ENCODE data around the gene SLC25A44.

DNA sequence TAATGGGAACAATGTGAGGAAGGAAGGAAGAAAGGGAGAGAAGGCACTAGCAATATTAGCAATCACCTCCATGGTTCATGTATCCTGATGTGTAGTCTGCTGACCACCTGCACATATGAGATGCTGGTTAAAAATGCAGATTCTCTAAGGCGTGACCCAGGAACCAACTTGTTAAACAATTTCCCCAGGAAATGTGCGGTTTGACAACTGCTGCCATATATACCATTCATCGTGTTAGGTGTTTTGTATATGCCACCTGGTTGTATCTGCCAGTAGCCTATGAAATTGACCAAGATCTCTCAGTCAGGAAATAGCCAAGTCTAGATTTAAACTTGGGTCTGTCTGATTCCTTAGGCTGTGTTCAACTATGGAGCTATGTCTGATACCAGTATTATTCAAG is 36.4 kb upstream of the SLC25A44 start:
- TF ChIP-seq, protein P1, sequence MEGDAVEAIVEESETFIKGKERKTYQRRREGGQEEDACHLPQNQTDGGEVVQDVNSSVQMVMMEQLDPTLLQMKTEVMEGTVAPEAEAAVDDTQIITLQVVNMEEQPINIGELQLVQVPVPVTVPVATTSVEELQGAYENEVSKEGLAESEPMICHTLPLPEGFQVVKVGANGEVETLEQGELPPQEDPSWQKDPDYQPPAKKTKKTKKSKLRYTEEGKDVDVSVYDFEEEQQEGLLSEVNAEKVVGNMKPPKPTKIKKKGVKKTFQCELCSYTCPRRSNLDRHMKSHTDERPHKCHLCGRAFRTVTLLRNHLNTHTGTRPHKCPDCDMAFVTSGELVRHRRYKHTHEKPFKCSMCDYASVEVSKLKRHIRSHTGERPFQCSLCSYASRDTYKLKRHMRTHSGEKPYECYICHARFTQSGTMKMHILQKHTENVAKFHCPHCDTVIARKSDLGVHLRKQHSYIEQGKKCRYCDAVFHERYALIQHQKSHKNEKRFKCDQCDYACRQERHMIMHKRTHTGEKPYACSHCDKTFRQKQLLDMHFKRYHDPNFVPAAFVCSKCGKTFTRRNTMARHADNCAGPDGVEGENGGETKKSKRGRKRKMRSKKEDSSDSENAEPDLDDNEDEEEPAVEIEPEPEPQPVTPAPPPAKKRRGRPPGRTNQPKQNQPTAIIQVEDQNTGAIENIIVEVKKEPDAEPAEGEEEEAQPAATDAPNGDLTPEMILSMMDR (conservative IDR thresholded peaks at IDR 0.05; ENCODE audit: low read depth, low read length) = no peak
- TF ChIP-seq EZH2 (IDR thresholded peaks at IDR 0.05; ENCODE audit: low read length, unreplicated experiment) = no peak

Data from PC-3 (cell line).